ENCODE measurements around the gene FCGR2B.

FCGR2B gene

DNA sequence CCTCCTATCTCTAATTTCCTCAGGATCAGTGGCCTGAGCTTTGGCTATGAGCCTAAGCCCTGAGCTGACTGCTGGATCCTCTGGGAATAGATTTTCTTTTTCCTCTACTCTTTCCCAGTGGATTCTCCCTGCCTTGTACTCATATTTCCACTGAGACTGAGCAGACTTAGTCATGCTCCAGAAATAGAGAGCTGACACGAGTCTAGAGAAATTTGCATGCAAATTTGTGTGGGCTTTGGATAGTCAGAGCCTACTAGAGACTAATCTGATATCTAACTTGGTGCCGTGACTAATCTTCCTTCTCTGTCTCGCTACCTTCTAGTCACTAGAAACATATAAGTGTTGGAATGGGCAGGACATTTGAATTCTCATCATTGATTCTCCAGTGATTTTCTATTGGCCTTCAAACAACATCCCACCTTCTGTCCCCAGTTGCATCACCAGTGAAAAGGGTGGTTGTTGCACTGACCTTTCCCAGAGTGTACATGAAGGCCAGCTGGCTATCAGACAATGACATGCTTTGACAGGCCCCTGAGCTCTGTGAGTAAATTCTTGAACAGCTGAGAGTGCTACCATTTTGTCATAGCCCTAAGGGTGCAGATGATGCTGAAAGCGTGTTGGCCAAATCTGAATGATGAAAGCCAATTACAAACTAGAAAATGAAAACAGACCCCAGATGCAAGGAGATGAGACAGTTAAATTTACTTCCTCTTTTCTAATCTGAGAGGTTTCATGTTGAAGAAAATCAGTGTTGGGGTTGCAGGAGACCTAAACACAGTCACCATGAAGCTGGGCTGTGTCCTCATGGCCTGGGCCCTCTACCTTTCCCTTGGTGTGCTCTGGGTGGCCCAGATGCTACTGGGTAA is 43.8 kb downstream of the FCGR2B start, which contains the start of gene FCRLA:
FCRLA (plus strand) TSS at position 748 of the 866 bp plus-strand sequence; CDS start at position 784, 36 bp downstream.
- DNase-seq: no peak
- Histone ChIP-seq H3K36me3 (no peaks in the 10 kb centered on the region), H3K4me1 (no peaks in the 10 kb centered on the region), H3K4me3 (ENCODE audit: low read depth, low read length) (no peak within 1 kb of the TSS), H3K9me3 (no peaks in the 10 kb centered on the region), H3K27me3 (peaks cover 3% of the 10 kb centered on the region)
- TF ChIP-seq, protein P1, sequence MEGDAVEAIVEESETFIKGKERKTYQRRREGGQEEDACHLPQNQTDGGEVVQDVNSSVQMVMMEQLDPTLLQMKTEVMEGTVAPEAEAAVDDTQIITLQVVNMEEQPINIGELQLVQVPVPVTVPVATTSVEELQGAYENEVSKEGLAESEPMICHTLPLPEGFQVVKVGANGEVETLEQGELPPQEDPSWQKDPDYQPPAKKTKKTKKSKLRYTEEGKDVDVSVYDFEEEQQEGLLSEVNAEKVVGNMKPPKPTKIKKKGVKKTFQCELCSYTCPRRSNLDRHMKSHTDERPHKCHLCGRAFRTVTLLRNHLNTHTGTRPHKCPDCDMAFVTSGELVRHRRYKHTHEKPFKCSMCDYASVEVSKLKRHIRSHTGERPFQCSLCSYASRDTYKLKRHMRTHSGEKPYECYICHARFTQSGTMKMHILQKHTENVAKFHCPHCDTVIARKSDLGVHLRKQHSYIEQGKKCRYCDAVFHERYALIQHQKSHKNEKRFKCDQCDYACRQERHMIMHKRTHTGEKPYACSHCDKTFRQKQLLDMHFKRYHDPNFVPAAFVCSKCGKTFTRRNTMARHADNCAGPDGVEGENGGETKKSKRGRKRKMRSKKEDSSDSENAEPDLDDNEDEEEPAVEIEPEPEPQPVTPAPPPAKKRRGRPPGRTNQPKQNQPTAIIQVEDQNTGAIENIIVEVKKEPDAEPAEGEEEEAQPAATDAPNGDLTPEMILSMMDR (IDR thresholded peaks at IDR 0.05; ENCODE audit: low read depth, low read length): no peak

DNA sequence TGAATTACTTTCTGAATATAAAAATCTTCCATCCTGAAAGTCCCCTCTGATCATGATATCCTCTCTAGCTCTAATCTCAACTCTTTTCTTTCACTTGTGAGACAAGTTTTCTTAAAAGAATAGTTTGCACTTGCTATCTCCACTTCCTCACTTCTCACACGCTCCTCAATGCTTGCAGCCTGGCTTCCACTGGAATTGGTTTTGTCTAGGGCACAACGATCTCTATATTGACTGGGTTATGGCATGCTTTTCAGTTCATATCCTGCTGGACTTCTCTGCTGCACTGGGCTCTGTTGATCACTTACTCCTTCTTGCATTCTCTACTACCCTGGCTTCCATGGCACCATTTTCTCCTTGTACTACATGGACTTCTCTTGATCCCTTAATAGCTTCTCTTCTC is 44.6 kb downstream of the FCGR2B start:
- Histone ChIP-seq H3K4me3 (ENCODE audit: low read depth, low read length) (no peak overlapping the region), H3K4me1 (no peaks in the 10 kb centered on the region), H3K27me3 (no peaks in the 10 kb centered on the region; the same call in 1 of the 2 replicates), H3K9me3 (no peaks in the 10 kb centered on the region), H3K36me3 (no peaks in the 10 kb centered on the region)
- TF ChIP-seq, protein P1 (IDR thresholded peaks at IDR 0.05; ENCODE audit: low read depth, low read length): no peak
- no peak for DNase-seq

DNA sequence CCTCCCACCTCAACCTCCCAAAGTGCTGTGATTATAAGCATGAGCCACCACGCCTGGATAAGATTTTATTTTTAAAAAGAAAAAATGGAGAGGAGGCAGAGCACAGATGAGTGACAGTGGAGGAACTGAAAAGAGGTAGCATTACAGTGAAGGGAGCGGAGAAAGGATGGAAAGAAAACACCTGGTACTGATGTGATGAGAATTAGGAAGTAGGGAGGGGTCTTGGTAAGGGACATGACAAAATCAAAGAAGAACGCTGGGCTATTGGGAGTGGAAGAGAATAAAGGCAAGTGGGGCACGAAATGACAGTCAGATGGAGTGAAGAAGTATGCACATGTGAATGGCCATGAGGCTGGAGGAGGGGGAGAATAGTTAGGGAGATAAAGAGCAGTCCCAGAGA is 46.4 kb downstream of the FCGR2B start:
- Histone ChIP-seq H3K36me3 (no peaks in the 10 kb centered on the region), H3K27me3 (no peaks in the 10 kb centered on the region; the same call in 1 of the 2 replicates), H3K9me3 (no peaks in the 10 kb centered on the region), H3K4me1 (no peaks in the 10 kb centered on the region), H3K4me3 (ENCODE audit: low read depth, low read length) (no peak overlapping the region)
- DNase-seq: no peak
- TF ChIP-seq, protein P1 (IDR thresholded peaks at IDR 0.05; ENCODE audit: low read depth, low read length): no peak

DNA sequence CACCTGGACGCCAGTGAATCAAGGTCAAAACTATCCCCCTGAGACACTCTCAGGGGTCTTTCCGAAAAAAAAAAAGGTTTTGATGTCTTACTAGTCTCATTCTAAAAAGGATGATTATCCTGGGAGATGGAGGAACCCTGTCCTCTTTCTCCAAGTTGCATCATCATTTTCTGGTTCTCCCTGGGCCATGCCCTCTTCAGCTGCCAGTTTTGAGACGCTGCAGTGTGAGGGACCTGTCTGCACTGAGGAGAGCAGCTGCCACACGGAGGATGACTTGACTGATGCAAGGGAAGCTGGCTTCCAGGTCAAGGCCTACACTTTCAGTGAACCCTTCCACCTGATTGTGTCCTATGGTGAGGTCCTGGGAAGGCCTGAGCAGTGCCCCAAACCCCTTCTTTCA is 47.6 kb downstream of the FCGR2B start:
- Histone ChIP-seq H3K9me3 (no peaks in the 10 kb centered on the region), H3K4me3 (ENCODE audit: low read depth, low read length) (no peak overlapping the region), H3K36me3 (no peaks in the 10 kb centered on the region), H3K4me1 (no peaks in the 10 kb centered on the region), H3K27me3 (peaks cover 5% of the 10 kb centered on the region)
- DNase-seq: no peak
- TF ChIP-seq, protein P1 (IDR thresholded peaks at IDR 0.05; ENCODE audit: low read depth, low read length): no peak

DNA sequence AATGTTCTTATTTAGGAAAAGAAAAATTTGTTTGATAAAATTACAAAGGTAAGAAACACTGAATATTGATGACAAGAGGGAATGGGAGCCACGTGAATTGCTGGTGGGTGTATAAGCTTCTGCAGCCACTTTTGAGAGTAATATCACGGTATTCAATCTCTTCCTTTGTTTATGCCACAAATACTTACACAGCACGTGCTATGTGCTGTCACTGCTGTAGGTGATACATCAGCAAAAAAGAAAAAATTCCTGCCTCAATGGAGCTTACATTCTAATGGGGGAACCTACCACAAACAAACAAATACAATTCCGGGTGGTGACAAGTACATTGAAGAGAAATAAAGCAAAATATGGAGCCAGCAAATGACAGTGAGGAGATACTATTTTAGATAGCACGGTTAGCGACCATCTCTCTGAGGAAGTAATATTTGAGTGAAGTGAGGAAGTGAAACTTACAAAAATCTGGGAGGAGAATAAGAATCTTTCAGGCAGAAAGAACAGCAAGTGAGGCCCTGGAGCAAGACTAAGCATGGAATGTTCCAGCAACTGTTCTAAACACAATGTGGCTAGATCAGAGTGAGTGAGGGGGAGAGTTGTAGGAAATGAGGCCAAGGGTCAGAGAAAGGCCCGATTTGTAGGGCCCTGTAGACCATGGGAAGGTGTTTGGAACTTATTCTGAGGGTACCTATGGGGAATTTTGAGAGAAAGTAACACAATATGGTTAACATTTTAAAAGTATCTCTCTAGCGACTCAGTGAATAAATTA is 55.8 kb downstream of the FCGR2B start:
- H3K36me3 ChIP-seq: no peaks in the 10 kb centered on the region
- peaks cover 12% of the 10 kb centered on the region; the same call in 1 of the 2 replicates for H3K27me3 ChIP-seq
- H3K9me3 ChIP-seq: no peaks in the 10 kb centered on the region
- TF ChIP-seq, protein P1 (IDR thresholded peaks at IDR 0.05; ENCODE audit: low read depth, low read length): no peak
- no peaks in the 10 kb centered on the region for H3K4me1 ChIP-seq
- DNase-seq: no peak
- no peak overlapping the region for H3K4me3 ChIP-seq (ENCODE audit: low read depth, low read length)

DNA sequence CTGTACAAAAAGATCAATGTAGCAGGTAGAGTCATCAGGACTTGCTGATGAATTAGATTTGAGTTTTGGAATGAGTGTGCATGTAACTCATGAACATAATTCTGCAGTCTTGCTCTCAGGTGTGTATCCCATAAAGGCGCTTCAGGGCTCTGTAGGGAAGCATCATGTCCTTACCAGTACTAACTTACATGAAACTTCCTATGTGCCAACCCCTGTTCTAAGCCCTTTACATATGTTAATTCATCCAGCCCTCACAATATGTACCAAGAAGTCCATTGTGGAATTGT is 56.3 kb downstream of the FCGR2B start:
- Histone ChIP-seq H3K36me3 (no peaks in the 10 kb centered on the region), H3K27me3 (peaks cover 12% of the 10 kb centered on the region; the same call in 1 of the 2 replicates), H3K4me3 (ENCODE audit: low read depth, low read length) (no peak overlapping the region), H3K4me1 (no peaks in the 10 kb centered on the region), H3K9me3 (no peaks in the 10 kb centered on the region)
- DNase-seq: no peak
- TF ChIP-seq, protein P1 (IDR thresholded peaks at IDR 0.05; ENCODE audit: low read depth, low read length): no peak

Data from BE2C (cell line).